B cell (primary cell): ENCODE measurements around the gene DSTYK. TPM values are rescaled to one million over a fixed set of nuclear protein-coding genes. Genes with fewer than 3 reads are reported as not detected.

Source experiments
- ATAC-seq: fragments of 200-7000 bp; cut with Tn5 transposase; one replicate; pipeline ENCODE4 v1.10.0; 2021; ENCODE audit warnings: low read depth, mild to moderate bottlenecking, moderate number of reproducible peaks, moderate library complexity
- CTCF ChIA-PET: fragments of 350-600 bp; sonication (Branson Sonifier 250); formaldehyde crosslinking; loops from one replicate; lab custom pipeline; 2021; ENCODE audit warnings: antibody characterized with exemption, inconsistent platforms; lab: Charles Lee
- POLR2A ChIA-PET: fragments of 350-600 bp; sonication (Branson Sonifier 250); formaldehyde crosslinking; loops from one replicate; lab custom pipeline; 2021; ENCODE audit warnings: antibody characterized with exemption; lab: Charles Lee
- DNase-seq: peaks from one replicate; pipeline ENCODE4 v3.0.0; 2013
- H2AFZ ChIP-seq: 2 replicates; pipeline ENCODE4 v1.6.1; 2012; ENCODE audit warnings: mild to moderate bottlenecking, low read depth, low read length; ENCODE audit not compliant: insufficient read depth, poor library complexity, severe bottlenecking
- H3K27ac ChIP-seq, 2 donors: 1 replicate in 1 of 2; 2 replicates in 1 of 2; pipeline ENCODE4 v1.5.1; 2012 to 2013; ENCODE audit warnings: low read length in 2 of 2, mild to moderate bottlenecking in 2 of 2, moderate library complexity in 1 of 2
- H3K27me3 ChIP-seq, 4 experiments: fragments of 200-600 bp in 1 of 4; sonication (generic) in 1 of 4; replicated peaks in 1 of 4; 1 replicate in 2 of 4; 2 replicates in 2 of 4; pipeline versions ENCODE4 v1.6.1 to v1.7.0; 2013 to 2016; ENCODE audit warnings: low read length in 3 of 4, mild to moderate bottlenecking in 2 of 4, mixed read lengths in 1 of 4, moderate library complexity in 1 of 4; ENCODE audit not compliant: insufficient read depth in 4 of 4, control insufficient read depth in 3 of 4; ENCODE audit errors: control extremely low read depth in 1 of 4
- H3K36me3 ChIP-seq, 2 experiments: replicated peaks in 1 of 2; 1 replicate in 1 of 2; 2 replicates in 1 of 2; pipeline versions ENCODE4 v1.6.1 to v1.7.1; 2013; ENCODE audit warnings: low read length in 1 of 2; ENCODE audit not compliant: insufficient read depth in 2 of 2, control insufficient read depth in 1 of 2; ENCODE audit errors: control extremely low read depth in 1 of 2, extremely low read depth in 1 of 2
- H3K4me1 ChIP-seq, 2 donors: fragments of 200-600 bp in 1 of 2; sonication (generic) in 1 of 2; 1 replicate in 1 of 2; 2 replicates in 1 of 2; pipeline versions ENCODE4 v1.5.1 to v1.6.1; 2013 to 2017; ENCODE audit warnings: low read length in 2 of 2; ENCODE audit not compliant: control insufficient read depth in 2 of 2, insufficient read depth in 2 of 2
- H3K4me2 ChIP-seq: replicated peaks from 2 replicates; pipeline ENCODE3; 2012; ENCODE audit warnings: mild to moderate bottlenecking, low read depth, low read length; ENCODE audit not compliant: poor library complexity, severe bottlenecking
- H3K4me3 ChIP-seq, 5 experiments: fragments of 200-600 bp in 1 of 5; sonication (generic) in 1 of 5; 1 replicate in 3 of 5; 2 replicates in 2 of 5; pipeline versions ENCODE4 v1.5.1 to v1.7.0; 2011 to 2016; ENCODE audit warnings: low read length in 4 of 5, mild to moderate bottlenecking in 4 of 5, low read depth in 2 of 5, control low read depth in 1 of 5, moderate library complexity in 1 of 5; ENCODE audit not compliant: insufficient read depth in 1 of 5; ENCODE audit errors: control extremely low read depth in 1 of 5, extremely low read depth in 1 of 5
- H3K79me2 ChIP-seq: fragments of 200-600 bp; sonication (generic); one replicate; pipeline ENCODE4 v1.6.0; 2016; ENCODE audit warnings: low read length; ENCODE audit not compliant: control insufficient read depth, insufficient read depth
- H3K9ac ChIP-seq: fragments of 200-600 bp; sonication (generic); 2 replicates; pipeline ENCODE4 v1.6.1; 2017; ENCODE audit warnings: mild to moderate bottlenecking, low read length, moderate library complexity
- H3K9me3 ChIP-seq, 3 donors: one replicate each; pipeline versions ENCODE4 v1.6.1 to v1.7.1; 2013; ENCODE audit warnings: low read length in 2 of 3; ENCODE audit not compliant: control insufficient read depth in 2 of 3, insufficient read depth in 1 of 3; ENCODE audit errors: control extremely low read depth in 1 of 3
- H4K20me1 ChIP-seq: 2 replicates; pipeline ENCODE4 v1.6.0; 2012; ENCODE audit warnings: mild to moderate bottlenecking, low read length; ENCODE audit not compliant: insufficient read depth, control insufficient read depth, poor library complexity, severe bottlenecking
- H3K27ac Mint-ChIP-seq: one replicate; pipeline ENCODE4 v1.8.0; 2021; ENCODE audit warnings: mixed read lengths
- H3K27me3 Mint-ChIP-seq: one replicate; pipeline ENCODE4 v1.8.0; 2021; ENCODE audit warnings: mixed read lengths
- H3K4me1 Mint-ChIP-seq: one replicate; pipeline ENCODE4 v1.8.0; 2021; ENCODE audit warnings: mixed read lengths
- H3K4me3 Mint-ChIP-seq: one replicate; pipeline ENCODE4 v1.8.0; 2021; ENCODE audit warnings: mixed read lengths
- H3K9me3 Mint-ChIP-seq: one replicate; pipeline ENCODE4 v1.8.0; 2022; ENCODE audit warnings: mixed read lengths; ENCODE audit not compliant: insufficient read depth
- CTCF ChIP-seq: fragments of 200-600 bp; IDR thresholded peaks from one replicate; pipeline ENCODE4 v1.8.0; 2022; ENCODE audit warnings: antibody characterized with exemption, mild to moderate bottlenecking
- EZH2 ChIP-seq: IDR thresholded peaks from 2 replicates; pipeline ENCODE4 v1.6.1; 2012; ENCODE audit warnings: borderline replicate concordance, low read depth, mild to moderate bottlenecking, moderate library complexity, low read length; ENCODE audit not compliant: insufficient read depth, poor library complexity, severe bottlenecking
- WGBS: methylation state at CpG from one replicate; pipeline ENCODE4 v1.1.5; 2013; ENCODE audit warnings: missing lambda C conversion rate; ENCODE audit not compliant: insufficient coverage; 5-methylcytosine and 5-hydroxymethylcytosine counted together
- intact Hi-C: fragments of 100-400 bp; cut with micrococcal nuclease; formaldehyde crosslinking; loops from one replicate; pipeline ENCODE4 v1.10.0; 2022
- polyA plus RNA-seq: library from polyadenylated mRNA; depleted of rRNA; stranded (reverse); fragments of >200 nt; gene quantifications from 2 replicates; pipeline ENCODE4 v1.2.3, GENCODE V29; 2012
- total RNA-seq, 2 donors: library from RNA; stranded (reverse); fragments of 120-200 nt in 1 of 2; gene quantifications; 1 replicate in 1 of 2; 2 replicates in 1 of 2; pipeline versions ENCODE4 v1.2.3 to v1.2.4, GENCODE V29; 2013 to 2022

Gene DSTYK
- total and polyA plus RNA-seq, 2 donors (not counting 1 experiment from before 2014, with no cell fraction given): 3.6 to 15.7 TPM

DNA sequence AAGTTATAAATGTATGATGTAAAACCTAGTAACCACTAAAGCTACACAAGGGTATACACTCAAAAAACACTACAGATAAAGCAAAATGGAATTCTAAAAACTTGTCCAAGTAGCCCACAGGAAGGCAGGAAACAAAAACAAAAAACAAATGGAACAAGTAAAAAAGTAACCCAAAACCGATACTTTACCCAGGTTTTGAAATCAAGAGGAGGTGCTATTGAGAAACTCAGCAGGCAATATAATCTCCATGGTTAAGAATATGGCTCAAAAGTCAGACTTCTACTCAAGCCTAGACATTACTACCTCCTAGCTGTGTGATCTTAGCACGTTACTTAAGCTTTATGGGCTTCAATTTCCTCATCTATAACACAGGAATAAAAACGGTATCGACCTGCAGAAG lies 103.0 kb downstream of the DSTYK start:
- peaks cover 18 to 45% of the 10 kb centered on the region in 2 experiments for H3K36me3 ChIP-seq
- H3K79me2 ChIP-seq: peaks cover 10% of the 10 kb centered on the region
- no peak overlapping the region for H3K27ac Mint-ChIP-seq

GRCh38 chr1:205107327-205107726 lies 104.2 kb downstream of the DSTYK start:
- peaks cover 6 to 20% of the 10 kb centered on the region in 2 donors for H3K4me1 ChIP-seq
- H3K4me1 Mint-ChIP-seq: peaks cover 18% of the 10 kb centered on the region
- POLR2A ChIA-PET: interaction anchor here (0.7 kb wide), 2 partner anchors 406 to 524 kb away, joined by 3 to 6 read pairs; no protein-coding TSS in a partner anchor
- no peaks in the 10 kb centered on the region for H3K27me3 Mint-ChIP-seq
- CTCF ChIA-PET: no interaction called here
- peaks cover 7% of the 10 kb centered on the region for H4K20me1 ChIP-seq
- H3K4me2 ChIP-seq: no peak overlapping the region
- H3K9ac ChIP-seq: no peak overlapping the region
- WGBS: 100% methylated on average over 1 of the region's 4 CpGs
- intact Hi-C loops: no loop called here
- no peak overlapping the region for H3K4me3 ChIP-seq
- H3K9me3 Mint-ChIP-seq: no peaks in the 10 kb centered on the region
- H3K36me3 ChIP-seq: peaks cover 14 to 51% of the 10 kb centered on the region in 2 experiments
- no peak for TF ChIP-seq EZH2
- TF ChIP-seq CTCF: no peak
- no peak overlapping the region for H3K27ac Mint-ChIP-seq
- DNase-seq: no peak
- ATAC-seq: no peak
- no peak overlapping the region for H3K4me3 Mint-ChIP-seq
- H2AFZ ChIP-seq: no peak overlapping the region
- peaks cover 10% of the 10 kb centered on the region for H3K79me2 ChIP-seq
- no peaks in the 10 kb centered on the region for H3K27me3 ChIP-seq
- no peak overlapping the region for H3K27ac ChIP-seq
- H3K9me3 ChIP-seq: no peaks in the 10 kb centered on the region

More for the DNA sequence above, 103.0 kb downstream of the DSTYK start:
- intact Hi-C loops: no loop called here
- Mint-ChIP-seq H3K9me3 (no peaks in the 10 kb centered on the region), H3K4me1 (peaks cover 18% of the 10 kb centered on the region), H3K27me3 (no peaks in the 10 kb centered on the region), H3K4me3 (no peak overlapping the region)
- peaks cover 7% of the 10 kb centered on the region for H4K20me1 ChIP-seq
- no peaks in the 10 kb centered on the region for H3K9me3 ChIP-seq
- H3K27ac ChIP-seq: no peak overlapping the region
- TF ChIP-seq CTCF: no peak
- ATAC-seq: no peak
- no peak overlapping the region for H3K9ac ChIP-seq
- no CpG with 5 or more reads among the region's 4 CpGs for WGBS
- H3K4me2 ChIP-seq: no peak overlapping the region
- H3K27me3 ChIP-seq: no peaks in the 10 kb centered on the region
- CTCF ChIA-PET: interaction anchor here (1.0 to 4.3 kb wide), 3 partner anchors 17 to 148 kb away, joined by 3 to 23 read pairs (median 4); no protein-coding TSS in a partner anchor
- POLR2A ChIA-PET: interaction anchor here (0.7 kb wide), 1 partner anchor 741 kb away, joined by 3 read pairs; no protein-coding TSS in a partner anchor
- H3K4me3 ChIP-seq: no peak overlapping the region
- DNase-seq: no peak
- no peak overlapping the region for H2AFZ ChIP-seq
- H3K4me1 ChIP-seq: peaks cover 6 to 20% of the 10 kb centered on the region in 2 donors
